ENCODE measurements around the gene ADD3.

Gene ADD3

GRCh38 chr10:110005719-110006118 lies 2.1 kb upstream of the ADD3 start:
- DNase-seq, result no peak
- H3K4me3 Mint-ChIP-seq, result no peak overlapping the region
- H3K4me1 Mint-ChIP-seq, result peaks cover 26 to 37% of the 10 kb centered on the region in 2 donors
- H3K9me3 Mint-ChIP-seq, result no peaks in the 10 kb centered on the region
- ATAC-seq (replicated peaks), result no peak
- no peaks in the 10 kb centered on the region for H3K36me3 Mint-ChIP-seq
- H3K27ac Mint-ChIP-seq, result no peak overlapping the region
- H3K27me3 Mint-ChIP-seq, result no peaks in the 10 kb centered on the region

- ATAC-seq (replicated peaks) (no peak), DNase-seq (no peak)
- H3K4me1 Mint-ChIP-seq, result peaks cover 26 to 41% of the 10 kb centered on the region in 2 donors
- peak overlapping the region; percentile 95 for H3K27ac Mint-ChIP-seq
- H3K9me3 Mint-ChIP-seq, result no peaks in the 10 kb centered on the region
- H3K36me3 Mint-ChIP-seq, result no peaks in the 10 kb centered on the region
- no peaks in the 10 kb centered on the region for H3K27me3 Mint-ChIP-seq
- H3K4me3 Mint-ChIP-seq, result no peak overlapping the region
Measured at GRCh38 chr10:110006358-110007160, 1.2 kb upstream of the ADD3 start.

GRCh38 chr10:110007161-110007700 lies 553 bp upstream of the ADD3 start:
- no peaks in the 10 kb centered on the region for H3K27me3 Mint-ChIP-seq
- peaks cover 26 to 41% of the 10 kb centered on the region in 2 donors for H3K4me1 Mint-ChIP-seq
- H3K4me3 Mint-ChIP-seq, result no peak overlapping the region
- no peaks in the 10 kb centered on the region for H3K36me3 Mint-ChIP-seq
- peak overlapping the region; percentile 95 for H3K27ac Mint-ChIP-seq
- H3K9me3 Mint-ChIP-seq, result no peaks in the 10 kb centered on the region
- DNase-seq (no peak), ATAC-seq (replicated peaks) (peak; percentile 49 to 51)

- Mint-ChIP-seq H3K27ac (peak overlapping the region; percentile 95), H3K36me3 (no peaks in the 10 kb centered on the region), H3K9me3 (no peaks in the 10 kb centered on the region), H3K4me1 (peaks cover 23 to 44% of the 10 kb centered on the region in 2 donors), H3K4me3 (no peak overlapping the region), H3K27me3 (no peaks in the 10 kb centered on the region)
- DNase-seq, result no peak
- peak; percentile 28 to 40 for ATAC-seq (replicated peaks)
Measured at GRCh38 chr10:110008518-110009339, 945 bp downstream of the ADD3 start.

DNA sequence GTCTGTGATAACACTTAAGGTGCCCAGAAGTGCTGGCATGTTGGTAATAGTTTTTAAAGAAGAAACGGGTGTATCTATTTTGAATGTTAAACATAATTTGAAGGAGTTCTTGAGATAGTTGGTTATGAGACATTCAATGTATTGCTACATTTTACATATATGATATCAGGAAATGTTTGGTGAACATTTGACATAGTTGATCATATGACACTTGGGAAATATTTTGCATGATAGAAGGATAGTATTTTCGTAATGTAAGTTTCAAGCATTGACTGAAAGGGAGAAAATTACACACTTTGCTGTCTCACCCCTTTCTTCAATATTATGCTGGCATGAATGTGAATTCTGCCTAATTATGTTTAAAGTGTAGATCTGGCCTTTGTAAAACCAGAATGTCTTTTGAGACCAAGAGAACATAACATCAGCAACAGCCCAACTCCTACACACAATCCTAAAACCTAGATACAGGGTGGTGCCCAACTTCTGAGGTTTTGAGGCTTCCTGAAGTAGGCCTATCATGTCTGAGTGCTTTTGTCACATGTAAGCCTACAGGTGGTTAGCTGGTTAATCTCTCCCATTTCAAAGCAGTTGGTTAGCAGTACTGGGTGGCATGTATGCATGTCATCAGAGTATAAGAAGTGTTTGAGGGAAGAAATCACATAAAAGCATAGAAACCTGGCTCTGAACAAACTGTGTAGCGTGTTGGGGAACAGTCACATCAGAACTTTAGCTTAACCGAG lies 2.1 kb downstream of the ADD3 start:
- Mint-ChIP-seq H3K36me3 (no peaks in the 10 kb centered on the region), H3K4me1 (peaks cover 26 to 51% of the 10 kb centered on the region in 2 donors), H3K9me3 (no peaks in the 10 kb centered on the region), H3K4me3 (peak overlapping the region in 1 of 2 donors; percentile 62), H3K27me3 (no peaks in the 10 kb centered on the region), H3K27ac (no peak overlapping the region)
- DNase-seq, result no peak
- ATAC-seq (replicated peaks), result no peak

DNA sequence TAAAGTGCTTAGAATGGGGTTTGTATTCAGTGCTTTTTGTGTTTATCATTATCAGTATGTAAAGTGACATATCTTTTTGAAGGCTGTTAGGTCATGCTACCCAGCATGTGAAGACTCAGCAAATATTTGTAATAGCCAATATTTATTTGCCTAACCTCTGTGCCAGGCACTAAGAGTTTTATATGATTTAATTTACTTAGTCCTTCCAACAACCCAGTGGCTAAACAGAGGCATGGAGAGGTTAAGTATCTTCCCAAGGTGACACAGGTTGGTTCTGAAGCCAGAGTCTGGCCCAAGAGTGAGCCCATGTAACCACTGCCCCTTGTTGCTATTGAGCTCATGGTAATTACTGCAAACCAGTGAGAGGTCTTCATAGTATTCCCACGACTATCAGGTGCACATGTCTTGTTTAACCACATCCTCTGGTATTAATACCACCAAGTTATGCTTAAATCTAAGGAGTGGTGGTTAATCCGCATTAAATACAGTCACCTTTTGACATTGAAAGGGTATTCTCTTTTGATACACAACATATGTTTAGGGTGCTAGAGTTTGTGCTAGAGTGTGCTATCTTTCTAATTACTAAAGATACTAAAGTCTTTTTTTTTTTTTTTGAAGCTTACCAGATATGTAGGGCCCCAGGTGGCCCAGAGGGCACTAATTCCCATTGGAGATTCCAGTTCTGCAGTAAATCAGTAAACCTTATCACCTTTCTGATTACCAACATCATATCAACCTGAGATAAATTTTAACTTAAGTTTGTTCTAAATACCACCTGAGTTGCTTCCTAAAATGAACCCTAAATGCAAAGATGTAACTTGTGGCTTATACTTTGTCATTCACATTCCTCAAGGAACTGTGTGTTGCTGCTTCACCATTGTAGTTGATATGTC lies 2.9 kb downstream of the ADD3 start:
- no peak overlapping the region for H3K27ac Mint-ChIP-seq
- no peaks in the 10 kb centered on the region for H3K9me3 Mint-ChIP-seq
- H3K27me3 Mint-ChIP-seq, result no peaks in the 10 kb centered on the region
- no peak for ATAC-seq (replicated peaks)
- no peak overlapping the region for H3K4me3 Mint-ChIP-seq
- no peaks in the 10 kb centered on the region for H3K36me3 Mint-ChIP-seq
- DNase-seq, result no peak
- peaks cover 26 to 52% of the 10 kb centered on the region in 2 donors for H3K4me1 Mint-ChIP-seq

DNA sequence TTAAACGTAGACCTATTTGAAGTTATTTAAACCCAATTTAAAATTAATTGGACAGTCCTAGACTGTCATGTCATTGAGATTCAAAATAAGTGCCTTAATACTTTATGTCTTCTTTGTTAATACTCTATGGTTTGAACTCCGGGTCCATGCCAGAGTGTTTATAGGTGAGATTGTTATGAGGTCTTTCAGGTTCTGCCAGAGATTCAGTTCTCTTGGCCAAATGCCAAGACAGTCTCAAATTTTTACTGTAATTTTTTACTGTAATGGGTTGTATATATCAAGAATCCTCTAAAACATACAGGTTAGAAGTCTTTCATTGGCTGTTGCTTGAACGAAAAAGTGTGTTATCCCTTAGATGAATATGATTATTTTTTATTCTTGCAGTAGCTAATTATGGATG lies 3.9 kb downstream of the ADD3 start:
- Mint-ChIP-seq H3K27ac (no peak overlapping the region), H3K36me3 (no peaks in the 10 kb centered on the region), H3K4me3 (no peak overlapping the region), H3K9me3 (no peaks in the 10 kb centered on the region), H3K27me3 (no peaks in the 10 kb centered on the region), H3K4me1 (peaks cover 33 to 62% of the 10 kb centered on the region in 2 donors)
- ATAC-seq (replicated peaks) (no peak), DNase-seq (no peak)

GRCh38 chr10:110013630-110014293 lies 6.0 kb downstream of the ADD3 start:
- Mint-ChIP-seq H3K36me3 (no peaks in the 10 kb centered on the region), H3K4me1 (peaks cover 40 to 75% of the 10 kb centered on the region in 2 donors), H3K9me3 (no peaks in the 10 kb centered on the region), H3K27ac (no peak overlapping the region), H3K4me3 (no peak overlapping the region), H3K27me3 (no peaks in the 10 kb centered on the region)
- DNase-seq (no peak), ATAC-seq (replicated peaks) (peak; percentile 24 to 30)

GRCh38 chr10:110016039-110016438 lies 8.3 kb downstream of the ADD3 start:
- Mint-ChIP-seq H3K36me3 (no peaks in the 10 kb centered on the region), H3K27ac (no peak overlapping the region), H3K4me3 (no peak overlapping the region), H3K27me3 (no peaks in the 10 kb centered on the region), H3K9me3 (no peaks in the 10 kb centered on the region), H3K4me1 (peaks cover 36 to 70% of the 10 kb centered on the region in 2 donors)
- DNase-seq (no peak), ATAC-seq (replicated peaks) (no peak)

- H3K27me3 Mint-ChIP-seq, result no peaks in the 10 kb centered on the region
- peaks cover 36 to 79% of the 10 kb centered on the region in 2 donors for H3K4me1 Mint-ChIP-seq
- no peaks in the 10 kb centered on the region for H3K36me3 Mint-ChIP-seq
- peak overlapping the region in 1 of 2 donors; percentile 43 for H3K4me3 Mint-ChIP-seq
- peak in 1 of 2 donors; percentile 41 for ATAC-seq (replicated peaks)
- H3K9me3 Mint-ChIP-seq, result no peaks in the 10 kb centered on the region
- H3K27ac Mint-ChIP-seq, result no peak overlapping the region
- no peak for DNase-seq
Measured at GRCh38 chr10:110017052-110017451, 9.3 kb downstream of the ADD3 start.

DNA sequence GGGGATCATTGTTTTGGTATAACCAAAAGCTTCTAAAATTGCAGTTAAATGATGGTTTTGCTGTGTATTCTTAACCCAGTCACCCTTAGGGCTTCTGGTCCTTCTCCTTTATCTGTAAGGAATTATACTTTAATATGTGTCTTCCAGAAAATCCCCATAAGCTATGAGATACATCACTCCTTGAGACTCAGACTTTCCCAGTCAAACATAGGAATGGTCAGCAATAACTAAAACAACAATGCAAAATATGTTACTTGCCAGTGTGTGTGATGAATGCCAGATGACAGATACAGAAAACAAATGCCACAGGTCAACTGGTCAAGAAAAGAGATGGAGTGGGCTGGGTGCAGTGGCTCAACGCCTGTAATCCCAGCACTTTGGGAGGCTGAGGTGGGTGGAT lies 10.1 kb downstream of the ADD3 start:
- ATAC-seq (replicated peaks) (no peak), DNase-seq (no peak)
- Mint-ChIP-seq H3K36me3 (no peaks in the 10 kb centered on the region), H3K9me3 (no peaks in the 10 kb centered on the region), H3K27me3 (no peaks in the 10 kb centered on the region), H3K4me3 (no peak overlapping the region), H3K4me1 (peaks cover 38 to 80% of the 10 kb centered on the region in 2 donors), H3K27ac (no peak overlapping the region)

GRCh38 chr10:110020265-110020664 lies 12.5 kb downstream of the ADD3 start:
- H3K27me3 Mint-ChIP-seq, result no peaks in the 10 kb centered on the region
- no peaks in the 10 kb centered on the region for H3K9me3 Mint-ChIP-seq
- ATAC-seq (replicated peaks) (no peak), DNase-seq (no peak)
- peak overlapping the region; percentile 0 for H3K27ac Mint-ChIP-seq
- no peak overlapping the region for H3K4me3 Mint-ChIP-seq
- peaks cover 39 to 75% of the 10 kb centered on the region in 2 donors for H3K4me1 Mint-ChIP-seq
- peaks cover 0 to 2% of the 10 kb centered on the region in 2 donors for H3K36me3 Mint-ChIP-seq

Data from stimulated activated naive B cell treated with anti-CD40 and anti-IgM and Interleukin-4, amounts not matched to agents 10 μg/mL and 1 μg/mL and 100 μg/mL, for 72 hours (primary cell).